Upper lobe of left lung (tissue), 6 donors: ENCODE data around the gene COX17. TPM values are rescaled to one million over a fixed set of nuclear protein-coding genes. Genes with fewer than 3 reads are reported as not detected.

Experiments used
- ATAC-seq, 2 donors: fragments of 200-7000 bp; cut with Tn5 transposase; one replicate each; pipeline ENCODE4 v1.9.1; 2022; ENCODE audit warnings: mild to moderate bottlenecking in 2 of 2, moderate library complexity in 2 of 2; ENCODE audit not compliant: low FRiP score in 2 of 2
- DNase-seq, 2 donors: peaks; one replicate each; pipeline ENCODE4 v3.0.0-alpha.2; 2019 to 2020
- H3K27ac ChIP-seq, 4 donors: fragments of 200-600 bp; sonication (generic); one replicate each; pipeline ENCODE4 v1.5.1; 2016 to 2019
- H3K27me3 ChIP-seq, 4 donors: fragments of 200-600 bp; sonication (generic); one replicate each; pipeline ENCODE4 v1.5.1; 2017 to 2019
- H3K36me3 ChIP-seq, 4 donors: fragments of 200-600 bp; sonication (generic); one replicate each; pipeline ENCODE4 v1.5.1; 2016 to 2019
- H3K4me1 ChIP-seq, 4 donors: fragments of 200-600 bp; sonication (generic); one replicate each; pipeline ENCODE4 v1.5.1; 2018 to 2019
- H3K4me3 ChIP-seq, 4 donors: fragments of 200-600 bp; sonication (generic); one replicate each; pipeline ENCODE4 v1.5.1; 2017 to 2019; ENCODE audit warnings: mild to moderate bottlenecking in 2 of 4, moderate library complexity in 1 of 4
- H3K9me3 ChIP-seq, 4 donors: fragments of 200-600 bp; sonication (generic); one replicate each; pipeline ENCODE4 v1.5.1; 2018 to 2019
- EP300 ChIP-seq, 4 donors: sonication (generic); formaldehyde crosslinking; IDR thresholded peaks; one replicate each; pipeline ENCODE4 v1.5.1; 2017; ENCODE audit warnings: antibody characterized with exemption in 4 of 4, control low read depth in 2 of 4
- POLR2A ChIP-seq, 4 donors: fragments of 450-650 bp; IDR thresholded peaks; one replicate each; pipeline ENCODE4 v1.5.1; 2016 to 2017; ENCODE audit warnings: antibody characterized with exemption in 4 of 4, mild to moderate bottlenecking in 2 of 4
- POLR2AphosphoS5 ChIP-seq, 2 donors: sonication (generic); formaldehyde crosslinking; IDR thresholded peaks; one replicate each; pipeline ENCODE4 v1.5.1; 2017; ENCODE audit warnings: antibody characterized with exemption in 2 of 2
- WGBS, 2 donors: methylation state at CpG; one replicate each; pipeline ENCODE4 v1.1.5; 2017 to 2018; 5-methylcytosine and 5-hydroxymethylcytosine counted together
- total RNA-seq, 6 donors: library from RNA; depleted of rRNA in 4 of 6; stranded (reverse); fragments of >200 nt in 4 of 6; gene quantifications; one replicate each; pipeline versions ENCODE4 v1.1.0 to v1.2.1, GENCODE V29; 2016 to 2021
- TF ChIP-seq, protein P1 (sequence below), 6 experiments: fragments of 450-650 bp in 4 of 6; fragments of 200-600 bp in 2 of 6; sonication (generic) in 2 of 6; IDR thresholded peaks; one replicate each; pipeline ENCODE4 v1.5.1; 2016 to 2019; ENCODE audit warnings: antibody characterized with exemption in 6 of 6
- donor health status: DM: no; HTN: no; CAD: no; lungs with moderate emphysema.
- donor health status: DM: no; HTN: yes; CAD: no; lungs with severe emphysema.

Gene COX17
- total RNA-seq, 6 donors from 2014 or later, result 32.3 to 60.8 (median 51.8) TPM

DNA sequence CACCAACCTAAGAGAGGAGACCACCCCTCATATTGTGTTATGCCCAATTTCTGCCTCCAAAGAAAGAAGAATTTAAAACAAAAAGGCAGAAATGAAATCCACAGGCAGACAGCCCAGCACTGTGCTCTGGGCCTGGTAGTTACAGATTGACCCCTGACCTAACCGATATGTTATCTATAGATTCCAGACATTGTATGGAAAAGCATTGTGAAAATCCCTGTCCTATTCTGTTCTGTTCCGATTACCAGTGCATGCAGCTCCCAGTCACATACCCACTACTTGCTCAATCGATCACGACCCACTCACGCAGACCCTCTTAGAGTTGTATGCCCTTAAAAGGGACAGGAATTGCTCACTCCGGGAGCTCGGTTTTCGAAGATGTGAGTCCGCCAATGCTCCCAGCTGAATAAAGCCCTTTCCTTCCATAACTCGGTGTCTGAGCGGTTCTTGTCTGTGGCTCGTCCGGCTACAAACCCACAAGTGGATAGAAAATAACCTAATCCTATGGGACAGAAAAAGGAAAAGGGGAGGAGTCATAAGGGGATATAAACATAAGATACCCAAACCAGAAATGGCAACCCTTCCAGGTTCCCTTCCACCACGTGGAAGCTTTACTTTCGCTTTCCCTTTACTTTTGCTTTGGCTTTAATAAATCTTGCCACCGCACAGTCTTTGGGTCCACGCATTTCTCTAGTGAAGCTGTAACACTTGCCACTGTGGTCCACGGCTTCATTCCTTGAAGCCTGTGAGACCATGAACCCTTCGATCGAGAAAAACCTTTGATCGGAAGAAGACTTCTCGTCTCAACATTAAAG lies 23.9 kb upstream of the COX17 start:
- H3K27me3 ChIP-seq, result no peaks in the 10 kb centered on the region
- WGBS, 2 donors, result 89 to 96% methylated on average over 7 to 22 of the region's 22 CpGs
- no peaks in the 10 kb centered on the region for H3K36me3 ChIP-seq
- no peak overlapping the region for H3K4me3 ChIP-seq
- H3K4me1 ChIP-seq, result peaks cover 11 to 28% (median 19%) of the 10 kb centered on the region in 4 donors
- no peaks in the 10 kb centered on the region for H3K9me3 ChIP-seq
- ATAC-seq (no peak), DNase-seq (no peak)
- H3K27ac ChIP-seq, result peak overlapping the region; percentile 0 to 49 (median 24)
- TF ChIP-seq POLR2A (IDR thresholded peaks at IDR 0.05), result no peak
- TF ChIP-seq POLR2AphosphoS5 (IDR thresholded peaks at IDR 0.05), result no peak
- TF ChIP-seq, protein P1, sequence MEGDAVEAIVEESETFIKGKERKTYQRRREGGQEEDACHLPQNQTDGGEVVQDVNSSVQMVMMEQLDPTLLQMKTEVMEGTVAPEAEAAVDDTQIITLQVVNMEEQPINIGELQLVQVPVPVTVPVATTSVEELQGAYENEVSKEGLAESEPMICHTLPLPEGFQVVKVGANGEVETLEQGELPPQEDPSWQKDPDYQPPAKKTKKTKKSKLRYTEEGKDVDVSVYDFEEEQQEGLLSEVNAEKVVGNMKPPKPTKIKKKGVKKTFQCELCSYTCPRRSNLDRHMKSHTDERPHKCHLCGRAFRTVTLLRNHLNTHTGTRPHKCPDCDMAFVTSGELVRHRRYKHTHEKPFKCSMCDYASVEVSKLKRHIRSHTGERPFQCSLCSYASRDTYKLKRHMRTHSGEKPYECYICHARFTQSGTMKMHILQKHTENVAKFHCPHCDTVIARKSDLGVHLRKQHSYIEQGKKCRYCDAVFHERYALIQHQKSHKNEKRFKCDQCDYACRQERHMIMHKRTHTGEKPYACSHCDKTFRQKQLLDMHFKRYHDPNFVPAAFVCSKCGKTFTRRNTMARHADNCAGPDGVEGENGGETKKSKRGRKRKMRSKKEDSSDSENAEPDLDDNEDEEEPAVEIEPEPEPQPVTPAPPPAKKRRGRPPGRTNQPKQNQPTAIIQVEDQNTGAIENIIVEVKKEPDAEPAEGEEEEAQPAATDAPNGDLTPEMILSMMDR (IDR thresholded peaks at IDR 0.05), result no peak
- no peak for TF ChIP-seq EP300 (IDR thresholded peaks at IDR 0.05)

- Histone ChIP-seq H3K9me3 (no peaks in the 10 kb centered on the region), H3K27me3 (no peaks in the 10 kb centered on the region), H3K4me3 (no peak overlapping the region), H3K36me3 (no peaks in the 10 kb centered on the region), H3K27ac (peak overlapping the region; percentile 0 to 49 (median 24)), H3K4me1 (peaks cover 11 to 28% (median 19%) of the 10 kb centered on the region in 4 donors)
- WGBS, 2 donors, result 77% methylated on average over 4 of the region's 4 CpGs
- no peak for ATAC-seq
- peak in 1 of 2 donors; percentile 70 for DNase-seq
- peak in 1 of 2 donors; percentile 65 for TF ChIP-seq POLR2AphosphoS5 (IDR thresholded peaks at IDR 0.05)
- TF ChIP-seq, protein P1 (IDR thresholded peaks at IDR 0.05), result no peak
- TF ChIP-seq POLR2A (IDR thresholded peaks at IDR 0.05), result no peak
- TF ChIP-seq EP300 (IDR thresholded peaks at IDR 0.05), result peak in 1 of 4 donors; percentile 10
These were observed 23.2 kb upstream of the COX17 start for GRCh38 chr3:119700269-119700919.

- no peak for TF ChIP-seq POLR2AphosphoS5 (IDR thresholded peaks at IDR 0.05)
- TF ChIP-seq, protein P1 (IDR thresholded peaks at IDR 0.05), result no peak
- no peak for TF ChIP-seq EP300 (IDR thresholded peaks at IDR 0.05)
- no peak for TF ChIP-seq POLR2A (IDR thresholded peaks at IDR 0.05)
- no peaks in the 10 kb centered on the region for H3K36me3 ChIP-seq
- H3K27me3 ChIP-seq, result no peaks in the 10 kb centered on the region
- ATAC-seq (no peak), DNase-seq (no peak)
- 79 to 89% methylated on average over 5 of the region's 5 CpGs for WGBS, 2 donors
- H3K9me3 ChIP-seq, result no peaks in the 10 kb centered on the region
- peaks cover 5 to 16% (median 8%) of the 10 kb centered on the region in 4 donors for H3K4me1 ChIP-seq
- H3K4me3 ChIP-seq, result no peak overlapping the region
- no peak overlapping the region for H3K27ac ChIP-seq
These were observed 20.2 kb upstream of the COX17 start for GRCh38 chr3:119697394-119697793.

DNA sequence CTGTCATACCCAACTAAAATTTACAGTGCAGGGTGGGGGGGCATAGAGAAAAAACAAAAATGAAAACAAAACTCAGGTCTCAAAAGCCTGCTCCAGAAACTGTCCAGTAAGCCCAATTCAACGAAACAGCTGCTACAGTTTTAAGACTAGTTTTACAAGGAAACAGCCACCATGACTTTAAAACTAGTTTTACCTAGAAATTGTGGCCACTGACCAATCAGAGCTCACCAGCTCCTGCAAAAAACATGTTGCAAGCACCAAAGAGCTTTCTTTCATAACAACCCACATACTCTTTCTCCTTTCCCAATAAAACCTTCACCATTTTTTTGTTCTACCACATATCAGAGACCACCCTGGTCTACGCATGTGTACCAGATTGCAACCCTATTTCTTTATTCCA lies 18.3 kb upstream of the COX17 start:
- no peaks in the 10 kb centered on the region for H3K27me3 ChIP-seq
- no peak overlapping the region for H3K27ac ChIP-seq
- WGBS, 2 donors, result 90 to 98% methylated on average over 2 of the region's 2 CpGs
- ATAC-seq (no peak), DNase-seq (no peak)
- H3K9me3 ChIP-seq, result no peaks in the 10 kb centered on the region
- H3K4me1 ChIP-seq, result peaks cover 0 to 5% (median 1%) of the 10 kb centered on the region in 4 donors
- H3K4me3 ChIP-seq, result no peak overlapping the region
- TF ChIP-seq POLR2AphosphoS5 (IDR thresholded peaks at IDR 0.05), result no peak
- no peak for TF ChIP-seq POLR2A (IDR thresholded peaks at IDR 0.05)
- TF ChIP-seq, protein P1 (IDR thresholded peaks at IDR 0.05), result no peak
- TF ChIP-seq EP300 (IDR thresholded peaks at IDR 0.05), result no peak
- H3K36me3 ChIP-seq, result no peaks in the 10 kb centered on the region
